DOHH2 (cell line): ENCODE data around the gene FXYD4.

Experiments used
- EZH2phosphoT487 ChIP-seq: fragments of 200-600 bp; sonication (generic); IDR thresholded peaks from 2 replicates; pipeline ENCODE4 v1.6.1; 2017; ENCODE audit warnings: borderline replicate concordance, mild to moderate bottlenecking, antibody characterized with exemption, low read length, moderate library complexity, mixed read lengths
- TF ChIP-seq, protein P1 (sequence below): fragments of 200-600 bp; sonication (generic); IDR thresholded peaks from one replicate; pipeline ENCODE4 v1.5.1; 2014; ENCODE audit warnings: antibody characterized with exemption, mild to moderate bottlenecking, low read depth, low read length; ENCODE audit not compliant: poor library complexity, severe bottlenecking

DNA sequence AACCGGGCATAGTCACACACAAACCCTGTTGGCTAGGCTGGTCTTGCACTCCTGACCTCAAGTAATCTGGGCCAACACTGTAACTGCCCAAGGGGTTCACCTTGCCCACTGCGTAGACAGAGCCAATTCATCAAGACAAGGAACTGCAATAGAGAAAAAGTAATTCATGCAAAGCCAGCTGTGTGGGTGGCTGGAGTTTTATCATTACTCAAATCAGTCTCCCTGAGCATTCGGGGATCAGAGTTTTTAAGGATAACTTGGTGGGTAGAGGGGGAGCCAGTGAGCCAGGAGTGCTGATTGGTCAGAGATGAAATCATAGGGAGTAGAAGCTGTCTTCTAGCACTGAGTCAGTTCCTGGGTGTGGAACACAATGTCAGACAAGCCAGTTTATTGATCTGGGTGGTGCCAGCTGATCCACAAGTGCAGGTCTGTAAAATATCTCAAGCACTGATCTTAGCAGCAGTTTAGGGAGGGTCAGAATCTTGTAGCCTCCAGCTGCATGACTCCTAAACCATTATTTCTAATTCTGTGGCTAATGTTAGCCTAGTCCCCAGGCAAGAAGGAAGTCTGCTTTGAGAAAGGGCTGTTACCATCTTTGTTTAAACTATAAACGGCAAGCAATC lies 15.6 kb upstream of the FXYD4 start:
- TF ChIP-seq, protein P1, sequence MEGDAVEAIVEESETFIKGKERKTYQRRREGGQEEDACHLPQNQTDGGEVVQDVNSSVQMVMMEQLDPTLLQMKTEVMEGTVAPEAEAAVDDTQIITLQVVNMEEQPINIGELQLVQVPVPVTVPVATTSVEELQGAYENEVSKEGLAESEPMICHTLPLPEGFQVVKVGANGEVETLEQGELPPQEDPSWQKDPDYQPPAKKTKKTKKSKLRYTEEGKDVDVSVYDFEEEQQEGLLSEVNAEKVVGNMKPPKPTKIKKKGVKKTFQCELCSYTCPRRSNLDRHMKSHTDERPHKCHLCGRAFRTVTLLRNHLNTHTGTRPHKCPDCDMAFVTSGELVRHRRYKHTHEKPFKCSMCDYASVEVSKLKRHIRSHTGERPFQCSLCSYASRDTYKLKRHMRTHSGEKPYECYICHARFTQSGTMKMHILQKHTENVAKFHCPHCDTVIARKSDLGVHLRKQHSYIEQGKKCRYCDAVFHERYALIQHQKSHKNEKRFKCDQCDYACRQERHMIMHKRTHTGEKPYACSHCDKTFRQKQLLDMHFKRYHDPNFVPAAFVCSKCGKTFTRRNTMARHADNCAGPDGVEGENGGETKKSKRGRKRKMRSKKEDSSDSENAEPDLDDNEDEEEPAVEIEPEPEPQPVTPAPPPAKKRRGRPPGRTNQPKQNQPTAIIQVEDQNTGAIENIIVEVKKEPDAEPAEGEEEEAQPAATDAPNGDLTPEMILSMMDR, result no peak
- no peak for TF ChIP-seq EZH2phosphoT487
